ENCODE measurements around the gene AK9.

Gene AK9

DNA sequence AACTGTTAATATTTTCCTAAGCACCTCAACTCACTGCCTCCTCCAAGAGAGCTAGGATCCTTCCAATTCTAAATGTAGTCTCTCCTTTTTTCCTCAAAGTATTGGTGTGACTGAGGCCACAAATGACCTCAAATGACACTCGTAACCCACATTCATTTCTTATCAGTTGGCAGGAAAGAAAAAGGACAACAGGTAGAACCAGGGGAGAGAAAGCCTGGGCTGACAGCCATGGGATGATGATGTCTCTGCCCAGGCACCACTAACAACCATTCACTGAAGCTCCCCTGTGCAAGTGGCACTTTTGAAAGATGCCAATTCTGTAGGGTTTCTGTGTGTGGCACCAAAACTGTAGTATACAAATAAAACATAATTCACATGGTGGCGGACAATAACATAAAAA lies 215.4 kb downstream of the AK9 start:
- Histone ChIP-seq H3K9ac (ENCODE audit: insufficient read length) (no peak overlapping the region), H3K27ac (no peak overlapping the region), H3K4me3 (no peak overlapping the region), H3K36me3 (ENCODE audit: insufficient read depth, low read length) (peaks cover 93% of the 10 kb centered on the region), H3K9me3 (ENCODE audit: low read depth, low read length) (no peaks in the 10 kb centered on the region)
- no peak for TF ChIP-seq EZH2 (IDR thresholded peaks at IDR 0.05)
- no peak for TF ChIP-seq FOXP2 (optimal IDR thresholded peaks at IDR 0.05; ENCODE audit: control extremely low read depth, extremely low read length, insufficient read depth)
- no peak for TF ChIP-seq POLR2AphosphoS5 (IDR thresholded peaks at IDR 0.05; ENCODE audit: borderline replicate concordance, low read depth, low read length)
- no peak for DNase-seq (ENCODE audit: low read depth, low spot score)

GRCh38 chr6:109474995-109475394 lies 216.0 kb downstream of the AK9 start:
- TF ChIP-seq EZH2 (IDR thresholded peaks at IDR 0.05) (no peak), POLR2AphosphoS5 (IDR thresholded peaks at IDR 0.05; ENCODE audit: borderline replicate concordance, low read depth, low read length) (no peak), FOXP2 (optimal IDR thresholded peaks at IDR 0.05; ENCODE audit: control extremely low read depth, extremely low read length, insufficient read depth) (no peak)
- H3K9ac ChIP-seq (ENCODE audit: insufficient read length) = no peak overlapping the region
- H3K9me3 ChIP-seq (ENCODE audit: low read depth, low read length) = no peaks in the 10 kb centered on the region
- DNase-seq (ENCODE audit: low read depth, low spot score) = no peak
- H3K4me3 ChIP-seq = no peak overlapping the region
- H3K36me3 ChIP-seq (ENCODE audit: insufficient read depth, low read length) = peaks cover 93% of the 10 kb centered on the region
- no peak overlapping the region for H3K27ac ChIP-seq

DNA sequence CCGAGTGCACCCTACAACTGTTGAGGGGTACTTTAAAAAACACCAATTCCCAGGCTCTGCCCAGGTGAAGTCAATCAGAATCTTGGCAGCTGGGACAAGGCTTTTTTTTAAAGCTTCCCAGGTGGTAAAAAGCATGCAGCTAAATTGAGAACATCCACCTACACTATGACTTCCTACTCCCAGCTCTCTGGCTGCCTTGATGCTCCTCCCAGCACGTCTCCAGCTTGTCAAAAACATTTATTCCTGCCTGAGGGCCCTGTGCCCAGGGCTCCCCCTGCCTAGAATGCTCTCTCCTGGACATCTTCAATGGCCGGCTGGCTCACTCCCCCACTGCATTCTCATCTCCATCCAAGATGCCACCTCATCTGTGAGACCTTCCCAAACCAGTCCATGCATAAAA lies 217.9 kb downstream of the AK9 start:
- Histone ChIP-seq H3K4me3 (no peak overlapping the region), H3K36me3 (ENCODE audit: insufficient read depth, low read length) (peaks cover 96% of the 10 kb centered on the region), H3K27ac (no peak overlapping the region), H3K9me3 (ENCODE audit: low read depth, low read length) (no peaks in the 10 kb centered on the region), H3K9ac (ENCODE audit: insufficient read length) (no peak overlapping the region)
- TF ChIP-seq EZH2 (IDR thresholded peaks at IDR 0.05) (no peak), POLR2AphosphoS5 (IDR thresholded peaks at IDR 0.05; ENCODE audit: borderline replicate concordance, low read depth, low read length) (no peak), FOXP2 (optimal IDR thresholded peaks at IDR 0.05; ENCODE audit: control extremely low read depth, extremely low read length, insufficient read depth) (no peak)
- no peak for DNase-seq (ENCODE audit: low read depth, low spot score)

- Histone ChIP-seq H3K9me3 (ENCODE audit: low read depth, low read length) (no peaks in the 10 kb centered on the region), H3K36me3 (ENCODE audit: insufficient read depth, low read length) (peaks cover 96% of the 10 kb centered on the region), H3K27ac (no peak overlapping the region), H3K4me3 (no peak overlapping the region), H3K9ac (ENCODE audit: insufficient read length) (no peak overlapping the region)
- TF ChIP-seq FOXP2 (optimal IDR thresholded peaks at IDR 0.05; ENCODE audit: control extremely low read depth, extremely low read length, insufficient read depth) (no peak), EZH2 (IDR thresholded peaks at IDR 0.05) (no peak), POLR2AphosphoS5 (IDR thresholded peaks at IDR 0.05; ENCODE audit: borderline replicate concordance, low read depth, low read length) (no peak)
- DNase-seq (ENCODE audit: low read depth, low spot score) = no peak
Observed at GRCh38 chr6:109472132-109472995, 218.6 kb downstream of the AK9 start.

DNA sequence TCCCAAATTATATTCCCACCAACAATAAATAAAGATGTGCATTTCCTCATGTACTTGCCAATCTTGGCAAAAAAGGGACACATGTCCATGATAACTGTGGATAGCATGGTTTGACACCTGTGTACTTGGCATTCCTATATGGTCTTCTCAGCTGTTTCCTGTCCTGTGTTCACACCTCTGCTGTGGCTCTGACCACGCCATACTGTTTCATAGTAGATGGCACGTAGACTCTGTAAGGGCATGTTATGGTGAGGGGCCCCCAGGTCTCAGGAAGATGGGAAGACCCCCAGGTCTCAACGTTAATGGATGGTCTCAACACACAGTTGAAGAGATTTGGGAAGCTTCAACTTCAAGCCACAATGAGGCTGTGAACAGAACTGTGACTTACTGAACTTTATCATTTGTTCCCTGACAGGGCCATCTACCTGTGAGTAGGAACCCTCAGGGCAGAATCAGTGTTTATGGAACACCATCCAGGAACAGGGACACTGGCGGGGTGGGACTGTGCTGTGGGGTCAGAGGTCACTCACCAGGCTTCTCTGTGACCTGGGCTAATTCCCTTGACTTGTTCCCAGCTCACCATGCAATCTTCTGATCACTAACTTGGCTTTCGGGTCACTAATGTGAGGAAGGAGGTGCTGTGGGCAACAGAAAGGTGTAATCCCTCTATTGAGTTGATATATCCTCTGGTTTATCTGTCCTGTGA lies 219.7 kb downstream of the AK9 start:
- no peak overlapping the region for H3K4me3 ChIP-seq
- TF ChIP-seq EZH2 (IDR thresholded peaks at IDR 0.05) (no peak), FOXP2 (optimal IDR thresholded peaks at IDR 0.05; ENCODE audit: control extremely low read depth, extremely low read length, insufficient read depth) (no peak), POLR2AphosphoS5 (IDR thresholded peaks at IDR 0.05; ENCODE audit: borderline replicate concordance, low read depth, low read length) (no peak)
- peaks cover 99% of the 10 kb centered on the region for H3K36me3 ChIP-seq (ENCODE audit: insufficient read depth, low read length)
- no peak overlapping the region for H3K27ac ChIP-seq
- no peak for DNase-seq (ENCODE audit: low read depth, low spot score)
- no peaks in the 10 kb centered on the region for H3K9me3 ChIP-seq (ENCODE audit: low read depth, low read length)
- no peak overlapping the region for H3K9ac ChIP-seq (ENCODE audit: insufficient read length)

GRCh38 chr6:109469591-109470189 lies 221.3 kb downstream of the AK9 start:
- H3K27ac ChIP-seq = no peak overlapping the region
- no peak overlapping the region for H3K9ac ChIP-seq (ENCODE audit: insufficient read length)
- peaks cover 99% of the 10 kb centered on the region for H3K36me3 ChIP-seq (ENCODE audit: insufficient read depth, low read length)
- DNase-seq (ENCODE audit: low read depth, low spot score) = no peak
- no peak for TF ChIP-seq FOXP2 (optimal IDR thresholded peaks at IDR 0.05; ENCODE audit: control extremely low read depth, extremely low read length, insufficient read depth)
- no peak for TF ChIP-seq POLR2AphosphoS5 (IDR thresholded peaks at IDR 0.05; ENCODE audit: borderline replicate concordance, low read depth, low read length)
- TF ChIP-seq EZH2 (IDR thresholded peaks at IDR 0.05) = no peak
- no peak overlapping the region for H3K4me3 ChIP-seq
- no peaks in the 10 kb centered on the region for H3K9me3 ChIP-seq (ENCODE audit: low read depth, low read length)

DNA sequence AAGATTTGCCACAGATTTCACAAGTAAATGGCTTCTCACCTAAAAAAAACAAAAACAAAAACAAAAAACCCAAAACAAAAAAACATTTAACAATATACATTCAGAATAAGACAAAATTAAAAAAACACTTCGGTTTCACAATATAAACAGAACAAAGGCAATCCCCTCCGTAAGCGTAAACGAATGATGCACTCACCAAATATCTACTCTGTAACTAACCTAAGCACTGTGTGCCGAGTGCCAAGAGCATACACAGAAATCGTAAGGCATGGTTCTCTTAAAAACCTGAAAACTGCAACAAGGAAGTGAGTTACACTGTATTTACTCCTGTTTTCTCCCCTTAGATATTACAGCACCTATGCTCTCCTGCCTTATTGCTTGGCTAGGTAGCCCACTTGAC lies 223.3 kb downstream of the AK9 start:
- Histone ChIP-seq H3K4me3 (no peak overlapping the region), H3K9me3 (ENCODE audit: low read depth, low read length) (no peaks in the 10 kb centered on the region), H3K27ac (no peak overlapping the region), H3K36me3 (ENCODE audit: insufficient read depth, low read length) (peaks cover 95% of the 10 kb centered on the region), H3K9ac (ENCODE audit: insufficient read length) (no peak overlapping the region)
- no peak for DNase-seq (ENCODE audit: low read depth, low spot score)
- no peak for TF ChIP-seq POLR2AphosphoS5 (IDR thresholded peaks at IDR 0.05; ENCODE audit: borderline replicate concordance, low read depth, low read length)
- no peak for TF ChIP-seq FOXP2 (optimal IDR thresholded peaks at IDR 0.05; ENCODE audit: control extremely low read depth, extremely low read length, insufficient read depth)

DNA sequence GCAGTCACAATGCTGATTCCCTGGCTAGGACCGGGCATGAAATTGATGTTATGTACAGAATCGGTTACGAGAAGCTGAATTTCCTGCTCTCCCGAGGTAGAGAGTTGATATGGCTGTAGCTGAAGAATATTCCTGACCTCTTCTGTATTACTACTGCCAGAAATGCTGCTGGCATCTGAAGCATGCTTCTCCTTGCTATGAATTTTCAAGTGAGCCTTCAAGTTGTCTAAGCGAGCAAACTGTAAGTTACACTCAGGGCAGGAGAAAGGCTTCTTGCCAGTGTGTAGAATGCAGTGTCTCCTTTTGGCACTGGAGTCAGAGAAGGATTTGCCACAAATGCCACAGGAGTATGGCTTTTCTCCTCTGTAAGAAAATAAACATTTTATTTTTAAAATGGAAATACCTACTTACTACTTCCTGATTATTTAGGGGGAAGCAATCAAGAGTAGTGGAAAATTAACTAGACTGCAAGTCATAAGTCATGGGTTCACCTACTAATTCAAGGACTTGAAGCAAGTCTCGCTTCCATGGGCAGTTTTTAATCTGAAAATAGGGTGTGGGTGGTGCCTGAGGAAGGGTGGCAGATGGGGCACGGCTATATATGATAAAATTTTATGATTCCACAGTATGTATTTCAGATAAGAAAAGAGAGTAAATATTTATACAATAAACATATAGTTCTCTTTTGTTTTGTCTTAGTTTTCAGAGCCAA lies 224.6 kb downstream of the AK9 start:
- DNase-seq (ENCODE audit: low read depth, low spot score) = no peak
- peaks cover 94% of the 10 kb centered on the region for H3K36me3 ChIP-seq (ENCODE audit: insufficient read depth, low read length)
- H3K9ac ChIP-seq (ENCODE audit: insufficient read length) = no peak overlapping the region
- no peak overlapping the region for H3K27ac ChIP-seq
- H3K4me3 ChIP-seq = no peak overlapping the region
- no peaks in the 10 kb centered on the region for H3K9me3 ChIP-seq (ENCODE audit: low read depth, low read length)
- TF ChIP-seq FOXP2 (optimal IDR thresholded peaks at IDR 0.05; ENCODE audit: control extremely low read depth, extremely low read length, insufficient read depth) (no peak), EZH2 (IDR thresholded peaks at IDR 0.05) (no peak), POLR2AphosphoS5 (IDR thresholded peaks at IDR 0.05; ENCODE audit: borderline replicate concordance, low read depth, low read length) (no peak)

All from SK-N-MC (cell line).